NOMO-1 treated with dmso at 0.1 percent for 144 hours (cell line): Measurements from ENCODE around the gene GPNMB.
"Not testable (repeated sequence)": the region's sequence is repeated elsewhere in the genome, so short reads cannot be mapped to it uniquely, and the experiment has no call there.

Experiments used
- DNase-seq: peaks from one replicate; lab custom pipeline; 2025; ENCODE audit not compliant: unreplicated experiment; lab: John Stamatoyannopoulos, UW

Gene GPNMB

GRCh38 chr7:23246555-23246954 lies at the start of gene GPNMB:
TSS of gene GPNMB (plus strand) at chr7:23246775. CDS start at chr7:23246858, 83 bp downstream.
- DNase-seq, result no peak

- DNase-seq, result not testable (repeated sequence)
These were observed 48.8 kb upstream of the GPNMB start for GRCh38 chr7:23197745-23198144.

GRCh38 chr7:23200331-23200730 lies 46.2 kb upstream of the GPNMB start:
- no peak for DNase-seq

- no peak for DNase-seq
These were observed 42.3 kb upstream of the GPNMB start for GRCh38 chr7:23204241-23204640.

GRCh38 chr7:23205577-23205908 lies 41.0 kb upstream of the GPNMB start:
- DNase-seq, result no peak

GRCh38 chr7:23205909-23206767 lies 40.4 kb upstream of the GPNMB start:
- DNase-seq, result no peak

- DNase-seq, result peak; percentile 35
These were observed 39.6 kb upstream of the GPNMB start for GRCh38 chr7:23207021-23207420.

- DNase-seq, result no peak
These were observed 38.7 kb upstream of the GPNMB start for GRCh38 chr7:23207884-23208283.

- no peak for DNase-seq
These were observed 38.3 kb upstream of the GPNMB start for GRCh38 chr7:23208316-23208715.

- peak; percentile 3 for DNase-seq
These were observed 36.1 kb upstream of the GPNMB start for GRCh38 chr7:23210506-23210905.

- no peak for DNase-seq
These were observed 35.0 kb upstream of the GPNMB start for GRCh38 chr7:23211589-23211988.

GRCh38 chr7:23212395-23212794 lies 34.2 kb upstream of the GPNMB start:
- DNase-seq, result no peak

- no peak for DNase-seq
These were observed 33.7 kb upstream of the GPNMB start for GRCh38 chr7:23212841-23213240.

- no peak for DNase-seq
These were observed 32.8 kb upstream of the GPNMB start for GRCh38 chr7:23213755-23214154.

GRCh38 chr7:23214423-23214822 lies 32.2 kb upstream of the GPNMB start:
- no peak for DNase-seq

GRCh38 chr7:23214938-23215337 lies 31.6 kb upstream of the GPNMB start:
- DNase-seq, result no peak

- DNase-seq, result peak; percentile 37
These were observed 30.6 kb upstream of the GPNMB start for GRCh38 chr7:23216021-23216420.

- DNase-seq, result no peak
These were observed 28.4 kb upstream of the GPNMB start for GRCh38 chr7:23218196-23218595.

GRCh38 chr7:23220690-23221305 lies 25.8 kb upstream of the GPNMB start:
- no peak for DNase-seq

GRCh38 chr7:23222439-23223030 lies 24.0 kb upstream of the GPNMB start:
- DNase-seq, result no peak

GRCh38 chr7:23224364-23224763 lies 22.2 kb upstream of the GPNMB start:
- not testable (repeated sequence) for DNase-seq

- no peak for DNase-seq
These were observed 19.6 kb upstream of the GPNMB start for GRCh38 chr7:23226844-23227450.
